ENCODE measurements around the gene TNFSF9. TPM values are rescaled to one million over a fixed set of nuclear protein-coding genes. Genes with fewer than 3 reads are reported as not detected.

TNFSF9 gene
- total and polyA plus RNA-seq, 4 donors = 0.08 to 0.12 TPM; not detected in 2

DNA sequence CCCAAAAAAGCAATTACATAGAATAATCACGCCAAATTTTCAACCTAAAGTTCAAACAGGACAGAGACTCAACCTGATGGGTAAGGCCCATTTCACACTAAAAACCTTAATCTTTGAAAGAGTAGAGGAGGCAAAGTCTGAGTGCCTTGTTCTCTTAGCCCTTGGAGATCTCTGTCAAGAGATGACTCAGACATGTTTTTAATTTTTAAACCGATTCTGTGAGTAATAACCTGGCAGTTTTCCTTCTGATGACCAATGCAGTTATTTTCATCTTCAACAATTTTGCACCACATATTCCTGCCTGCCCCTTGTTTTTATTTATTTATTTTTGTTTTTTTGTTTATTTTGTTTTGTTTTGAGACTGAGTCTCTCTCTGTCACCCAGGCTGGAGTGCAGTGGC, 11.5 kb upstream of the TNFSF9 start:
- H3K4me3 ChIP-seq (ENCODE audit: low read depth in 1 of 3, low read length in 3 of 3) = no peak overlapping the region
- no peak overlapping the region for H3K27ac ChIP-seq (ENCODE audit: low read depth in 1 of 2, low read length in 2 of 2)
- H3K9ac ChIP-seq (ENCODE audit: low read depth in 1 of 2, low read length in 2 of 2) = no peak overlapping the region
- peaks cover 0 to 5% (median 0%) of the 10 kb centered on the region in 4 donors for H3K27me3 ChIP-seq (ENCODE audit: control insufficient read depth in 4 of 4, insufficient read depth in 4 of 4, low read length in 3 of 4)
- peaks cover 0 to 8% (median 6%) of the 10 kb centered on the region in 4 donors for H3K4me1 ChIP-seq (ENCODE audit: control insufficient read depth in 4 of 4, insufficient read depth in 4 of 4, low read length in 3 of 4)
- TF ChIP-seq, protein P1, sequence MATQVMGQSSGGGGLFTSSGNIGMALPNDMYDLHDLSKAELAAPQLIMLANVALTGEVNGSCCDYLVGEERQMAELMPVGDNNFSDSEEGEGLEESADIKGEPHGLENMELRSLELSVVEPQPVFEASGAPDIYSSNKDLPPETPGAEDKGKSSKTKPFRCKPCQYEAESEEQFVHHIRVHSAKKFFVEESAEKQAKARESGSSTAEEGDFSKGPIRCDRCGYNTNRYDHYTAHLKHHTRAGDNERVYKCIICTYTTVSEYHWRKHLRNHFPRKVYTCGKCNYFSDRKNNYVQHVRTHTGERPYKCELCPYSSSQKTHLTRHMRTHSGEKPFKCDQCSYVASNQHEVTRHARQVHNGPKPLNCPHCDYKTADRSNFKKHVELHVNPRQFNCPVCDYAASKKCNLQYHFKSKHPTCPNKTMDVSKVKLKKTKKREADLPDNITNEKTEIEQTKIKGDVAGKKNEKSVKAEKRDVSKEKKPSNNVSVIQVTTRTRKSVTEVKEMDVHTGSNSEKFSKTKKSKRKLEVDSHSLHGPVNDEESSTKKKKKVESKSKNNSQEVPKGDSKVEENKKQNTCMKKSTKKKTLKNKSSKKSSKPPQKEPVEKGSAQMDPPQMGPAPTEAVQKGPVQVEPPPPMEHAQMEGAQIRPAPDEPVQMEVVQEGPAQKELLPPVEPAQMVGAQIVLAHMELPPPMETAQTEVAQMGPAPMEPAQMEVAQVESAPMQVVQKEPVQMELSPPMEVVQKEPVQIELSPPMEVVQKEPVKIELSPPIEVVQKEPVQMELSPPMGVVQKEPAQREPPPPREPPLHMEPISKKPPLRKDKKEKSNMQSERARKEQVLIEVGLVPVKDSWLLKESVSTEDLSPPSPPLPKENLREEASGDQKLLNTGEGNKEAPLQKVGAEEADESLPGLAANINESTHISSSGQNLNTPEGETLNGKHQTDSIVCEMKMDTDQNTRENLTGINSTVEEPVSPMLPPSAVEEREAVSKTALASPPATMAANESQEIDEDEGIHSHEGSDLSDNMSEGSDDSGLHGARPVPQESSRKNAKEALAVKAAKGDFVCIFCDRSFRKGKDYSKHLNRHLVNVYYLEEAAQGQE (IDR thresholded peaks at IDR 0.05) = no peak
- TF ChIP-seq HNF4A (conservative IDR thresholded peaks at IDR 0.05) (no peak), GABPA (IDR thresholded peaks at IDR 0.05 in 1 of 2, conservative IDR thresholded peaks at IDR 0.05 in 1 of 2) (no peak), NR2F2 (IDR thresholded peaks at IDR 0.05) (no peak), FOXA1 (IDR thresholded peaks at IDR 0.05) (no peak), RXRA (IDR thresholded peaks at IDR 0.05) (no peak)
- TF ChIP-seq, protein P2, sequence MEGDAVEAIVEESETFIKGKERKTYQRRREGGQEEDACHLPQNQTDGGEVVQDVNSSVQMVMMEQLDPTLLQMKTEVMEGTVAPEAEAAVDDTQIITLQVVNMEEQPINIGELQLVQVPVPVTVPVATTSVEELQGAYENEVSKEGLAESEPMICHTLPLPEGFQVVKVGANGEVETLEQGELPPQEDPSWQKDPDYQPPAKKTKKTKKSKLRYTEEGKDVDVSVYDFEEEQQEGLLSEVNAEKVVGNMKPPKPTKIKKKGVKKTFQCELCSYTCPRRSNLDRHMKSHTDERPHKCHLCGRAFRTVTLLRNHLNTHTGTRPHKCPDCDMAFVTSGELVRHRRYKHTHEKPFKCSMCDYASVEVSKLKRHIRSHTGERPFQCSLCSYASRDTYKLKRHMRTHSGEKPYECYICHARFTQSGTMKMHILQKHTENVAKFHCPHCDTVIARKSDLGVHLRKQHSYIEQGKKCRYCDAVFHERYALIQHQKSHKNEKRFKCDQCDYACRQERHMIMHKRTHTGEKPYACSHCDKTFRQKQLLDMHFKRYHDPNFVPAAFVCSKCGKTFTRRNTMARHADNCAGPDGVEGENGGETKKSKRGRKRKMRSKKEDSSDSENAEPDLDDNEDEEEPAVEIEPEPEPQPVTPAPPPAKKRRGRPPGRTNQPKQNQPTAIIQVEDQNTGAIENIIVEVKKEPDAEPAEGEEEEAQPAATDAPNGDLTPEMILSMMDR (IDR thresholded peaks at IDR 0.05; ENCODE audit: low read depth, low read length, missing input control) = no peak
- WGBS = 66% methylated on average over 2 of the region's 2 CpGs
- no peak for DNase-seq (ENCODE audit: low spot score)
- no peaks in the 10 kb centered on the region for H3K36me3 ChIP-seq (ENCODE audit: control insufficient read depth in 4 of 4, insufficient read depth in 3 of 4, low read depth in 1 of 4, low read length in 3 of 4)
- H3K9me3 ChIP-seq (ENCODE audit: control insufficient read depth in 4 of 4, low read length in 3 of 4) = no peaks in the 10 kb centered on the region

DNA sequence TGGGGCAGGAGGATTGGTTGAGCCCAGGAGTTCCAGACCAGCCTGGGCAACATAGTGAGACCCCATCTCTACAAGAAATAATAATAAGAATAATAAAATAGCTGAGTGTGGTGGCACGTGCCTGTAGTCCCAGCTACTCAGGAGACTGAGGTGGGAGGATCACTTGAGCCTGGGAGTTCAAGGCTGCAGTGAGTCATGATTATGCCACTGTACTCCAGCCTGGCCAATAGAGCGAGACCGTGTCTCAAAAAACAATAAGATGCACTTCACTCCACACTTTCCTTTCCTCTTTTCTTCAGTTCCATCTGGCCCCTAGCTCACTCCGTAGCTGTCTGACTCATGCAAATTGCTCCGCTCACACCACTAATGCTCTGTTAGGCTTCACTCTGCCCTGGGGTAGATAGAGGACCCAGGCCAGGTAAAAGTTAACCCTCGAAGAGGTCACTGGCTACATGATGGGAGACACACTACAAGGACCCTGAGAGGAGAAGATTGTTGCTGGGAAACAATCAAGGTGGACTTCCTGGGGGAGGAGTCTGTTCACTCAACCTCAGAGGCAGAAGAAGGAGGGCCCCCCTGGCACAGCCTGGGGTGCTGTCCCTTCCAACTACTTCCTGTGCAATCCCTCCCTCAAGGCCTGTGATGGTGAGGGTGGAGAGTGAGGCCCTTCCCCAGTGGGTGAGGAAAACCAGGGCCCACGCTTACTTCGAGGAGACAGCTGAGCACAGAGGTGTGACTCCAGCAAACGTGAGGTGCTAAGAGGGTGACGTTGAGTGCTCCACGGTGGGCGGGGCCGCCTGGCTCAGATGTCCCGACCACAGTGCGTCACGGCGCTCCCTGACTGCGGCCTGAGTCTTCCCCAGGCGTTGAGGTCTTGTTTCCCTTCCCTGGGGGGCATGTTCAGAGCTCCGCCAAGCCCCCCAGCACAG, 8.8 kb upstream of the TNFSF9 start:
- Histone ChIP-seq H3K27ac (ENCODE audit: low read depth in 1 of 2, low read length in 2 of 2) (no peak overlapping the region), H3K27me3 (ENCODE audit: control insufficient read depth in 4 of 4, insufficient read depth in 4 of 4, low read length in 3 of 4) (peaks cover 0 to 5% (median 0%) of the 10 kb centered on the region in 4 donors), H3K9ac (ENCODE audit: low read depth in 1 of 2, low read length in 2 of 2) (no peak overlapping the region), H3K9me3 (ENCODE audit: control insufficient read depth in 4 of 4, low read length in 3 of 4) (no peaks in the 10 kb centered on the region), H3K4me3 (ENCODE audit: low read depth in 1 of 3, low read length in 3 of 3) (no peak overlapping the region), H3K4me1 (ENCODE audit: control insufficient read depth in 4 of 4, insufficient read depth in 4 of 4, low read length in 3 of 4) (no peaks in the 10 kb centered on the region), H3K36me3 (ENCODE audit: control insufficient read depth in 4 of 4, insufficient read depth in 3 of 4, low read depth in 1 of 4, low read length in 3 of 4) (no peaks in the 10 kb centered on the region)
- WGBS = 64% methylated on average over 20 of the region's 20 CpGs
- TF ChIP-seq EGR1 (IDR thresholded peaks at IDR 0.05; ENCODE audit: low read depth in 2 of 2) (no peak), SP1 (IDR thresholded peaks at IDR 0.05) (no peak), JUND (IDR thresholded peaks at IDR 0.05) (no peak), RAD21 (IDR thresholded peaks at IDR 0.05) (no peak), FOXA2 (IDR thresholded peaks at IDR 0.05) (no peak), NR2F2 (IDR thresholded peaks at IDR 0.05) (no peak), GABPA (IDR thresholded peaks at IDR 0.05 in 1 of 2, conservative IDR thresholded peaks at IDR 0.05 in 1 of 2) (no peak), HNF4G (IDR thresholded peaks at IDR 0.05) (no peak)
- TF ChIP-seq, protein P2 (IDR thresholded peaks at IDR 0.05; ENCODE audit: low read depth, low read length, missing input control) = no peak
- TF ChIP-seq, protein P3, sequence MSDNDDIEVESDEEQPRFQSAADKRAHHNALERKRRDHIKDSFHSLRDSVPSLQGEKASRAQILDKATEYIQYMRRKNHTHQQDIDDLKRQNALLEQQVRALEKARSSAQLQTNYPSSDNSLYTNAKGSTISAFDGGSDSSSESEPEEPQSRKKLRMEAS (IDR thresholded peaks at IDR 0.05) = no peak
- TF ChIP-seq, protein P4, sequence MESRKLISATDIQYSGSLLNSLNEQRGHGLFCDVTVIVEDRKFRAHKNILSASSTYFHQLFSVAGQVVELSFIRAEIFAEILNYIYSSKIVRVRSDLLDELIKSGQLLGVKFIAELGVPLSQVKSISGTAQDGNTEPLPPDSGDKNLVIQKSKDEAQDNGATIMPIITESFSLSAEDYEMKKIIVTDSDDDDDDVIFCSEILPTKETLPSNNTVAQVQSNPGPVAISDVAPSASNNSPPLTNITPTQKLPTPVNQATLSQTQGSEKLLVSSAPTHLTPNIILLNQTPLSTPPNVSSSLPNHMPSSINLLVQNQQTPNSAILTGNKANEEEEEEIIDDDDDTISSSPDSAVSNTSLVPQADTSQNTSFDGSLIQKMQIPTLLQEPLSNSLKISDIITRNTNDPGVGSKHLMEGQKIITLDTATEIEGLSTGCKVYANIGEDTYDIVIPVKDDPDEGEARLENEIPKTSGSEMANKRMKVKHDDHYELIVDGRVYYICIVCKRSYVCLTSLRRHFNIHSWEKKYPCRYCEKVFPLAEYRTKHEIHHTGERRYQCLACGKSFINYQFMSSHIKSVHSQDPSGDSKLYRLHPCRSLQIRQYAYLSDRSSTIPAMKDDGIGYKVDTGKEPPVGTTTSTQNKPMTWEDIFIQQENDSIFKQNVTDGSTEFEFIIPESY (IDR thresholded peaks at IDR 0.05) = no peak
- TF ChIP-seq, protein P1 (IDR thresholded peaks at IDR 0.05) = no peak
- DNase-seq (ENCODE audit: low spot score) = no peak

Measured in liver (tissue), 9 donors.